Suprapubic skin (tissue), 4 donors: ENCODE data around the gene FIGN. TPM values are rescaled to one million over a fixed set of nuclear protein-coding genes. Genes with fewer than 3 reads are reported as not detected.

Source experiments
- DNase-seq, 2 donors: peaks; one replicate each; pipeline ENCODE4 v3.0.0-alpha.2; 2019; ENCODE audit warnings: low spot score in 2 of 2
- H3K27ac ChIP-seq: fragments of 200-600 bp; sonication (generic); one replicate; pipeline ENCODE4 v1.5.1; 2019
- H3K27me3 ChIP-seq: fragments of 200-600 bp; sonication (generic); one replicate; pipeline ENCODE4 v1.5.1; 2019
- H3K36me3 ChIP-seq: fragments of 200-600 bp; sonication (generic); one replicate; pipeline ENCODE4 v1.5.1; 2019
- H3K4me1 ChIP-seq: fragments of 200-600 bp; sonication (generic); one replicate; pipeline ENCODE4 v1.5.1; 2019
- H3K4me3 ChIP-seq: fragments of 200-600 bp; sonication (generic); one replicate; pipeline ENCODE4 v1.5.1; 2019; ENCODE audit warnings: mild to moderate bottlenecking
- H3K9me3 ChIP-seq: fragments of 200-600 bp; sonication (generic); one replicate; pipeline ENCODE4 v1.5.1; 2019
- CTCF ChIP-seq, 2 donors: fragments of 200-600 bp in 1 of 2; fragments of 450-650 bp in 1 of 2; sonication (generic) in 1 of 2; IDR thresholded peaks; one replicate each; pipeline ENCODE4 v1.5.1; 2016 to 2019; ENCODE audit warnings: antibody characterized with exemption in 2 of 2, mild to moderate bottlenecking in 1 of 2, moderate library complexity in 1 of 2
- EP300 ChIP-seq: sonication (generic); formaldehyde crosslinking; IDR thresholded peaks from one replicate; pipeline ENCODE4 v1.6.1; 2017; ENCODE audit warnings: antibody characterized with exemption
- POLR2A ChIP-seq, 2 donors: fragments of 450-650 bp; IDR thresholded peaks; one replicate each; pipeline ENCODE4 v1.6.1; 2017; ENCODE audit warnings: antibody characterized with exemption in 2 of 2, mild to moderate bottlenecking in 2 of 2, moderate library complexity in 2 of 2
- POLR2AphosphoS5 ChIP-seq, 3 donors: sonication (generic); formaldehyde crosslinking; IDR thresholded peaks; one replicate each; pipeline ENCODE4 v1.6.1; 2017; ENCODE audit warnings: antibody characterized with exemption in 3 of 3
- WGBS: methylation state at CpG from one replicate; pipeline ENCODE4 v1.1.5; 2018; 5-methylcytosine and 5-hydroxymethylcytosine counted together
- total RNA-seq, 4 donors: library from RNA; depleted of rRNA; stranded (reverse); fragments of >200 nt; gene quantifications; one replicate each; pipeline ENCODE4 v1.1.0, GENCODE V29; 2016

Gene FIGN
- total RNA-seq, 4 donors from 2014 or later: 1.6 to 2.2 (median 1.9) TPM

DNA sequence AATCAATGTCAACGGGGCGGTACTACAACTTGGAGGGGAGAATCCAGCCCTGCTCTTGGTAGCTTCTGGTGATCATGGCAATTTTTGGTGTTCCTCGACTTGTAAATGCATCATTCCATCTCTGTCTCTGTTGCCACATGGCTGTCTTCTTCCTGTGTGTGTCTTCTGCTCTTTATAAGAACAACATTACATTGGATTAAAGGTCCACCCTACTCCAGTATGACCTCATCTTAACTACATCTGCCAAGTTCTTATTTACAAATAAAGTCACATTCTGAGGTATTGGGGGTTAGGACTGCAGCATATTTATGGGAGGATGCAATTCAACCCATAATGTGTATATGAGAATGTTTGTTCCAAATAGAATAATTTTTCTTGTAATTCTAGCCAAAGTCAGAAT lies 28.8 kb upstream of the FIGN start:
- no peaks in the 10 kb centered on the region for H3K4me1 ChIP-seq
- 75% methylated on average over 3 of the region's 3 CpGs for WGBS
- DNase-seq: no peak
- no peaks in the 10 kb centered on the region for H3K9me3 ChIP-seq
- H3K27ac ChIP-seq: no peak overlapping the region
- no peaks in the 10 kb centered on the region for H3K27me3 ChIP-seq
- no peak for TF ChIP-seq CTCF (IDR thresholded peaks at IDR 0.05)
- TF ChIP-seq EP300: no peak
- TF ChIP-seq POLR2A (IDR thresholded peaks at IDR 0.05): no peak
- TF ChIP-seq POLR2AphosphoS5 (IDR thresholded peaks at IDR 0.05): no peak
- no peak overlapping the region for H3K4me3 ChIP-seq
- H3K36me3 ChIP-seq: no peaks in the 10 kb centered on the region

DNA sequence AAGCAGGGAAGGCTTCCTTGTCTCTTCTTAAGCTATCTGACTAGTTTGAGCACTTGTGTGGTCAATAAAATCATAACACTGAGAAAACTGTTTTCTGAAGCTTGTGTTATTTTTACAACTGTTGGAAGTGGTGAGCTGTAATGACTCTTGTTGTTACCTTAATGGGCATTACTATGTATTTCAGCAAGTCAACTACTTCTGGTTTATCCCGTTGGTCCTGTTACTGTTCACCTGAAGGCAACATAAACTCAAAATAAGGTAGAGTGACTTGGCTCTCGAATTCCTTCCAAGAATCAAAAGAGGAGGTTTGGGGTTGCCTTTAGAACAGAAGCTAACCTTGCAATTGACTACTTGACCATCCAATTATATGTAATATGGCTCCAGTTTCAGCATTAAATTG lies 23.2 kb upstream of the FIGN start:
- H3K4me3 ChIP-seq: no peak overlapping the region
- no peak overlapping the region for H3K27ac ChIP-seq
- no peaks in the 10 kb centered on the region for H3K27me3 ChIP-seq
- no peaks in the 10 kb centered on the region for H3K36me3 ChIP-seq
- TF ChIP-seq EP300: no peak
- TF ChIP-seq POLR2AphosphoS5 (IDR thresholded peaks at IDR 0.05): no peak
- TF ChIP-seq POLR2A (IDR thresholded peaks at IDR 0.05): no peak
- TF ChIP-seq CTCF (IDR thresholded peaks at IDR 0.05): no peak
- H3K9me3 ChIP-seq: no peaks in the 10 kb centered on the region
- DNase-seq: no peak
- WGBS: 51% methylated on average over 2 of the region's 2 CpGs
- no peaks in the 10 kb centered on the region for H3K4me1 ChIP-seq

DNA sequence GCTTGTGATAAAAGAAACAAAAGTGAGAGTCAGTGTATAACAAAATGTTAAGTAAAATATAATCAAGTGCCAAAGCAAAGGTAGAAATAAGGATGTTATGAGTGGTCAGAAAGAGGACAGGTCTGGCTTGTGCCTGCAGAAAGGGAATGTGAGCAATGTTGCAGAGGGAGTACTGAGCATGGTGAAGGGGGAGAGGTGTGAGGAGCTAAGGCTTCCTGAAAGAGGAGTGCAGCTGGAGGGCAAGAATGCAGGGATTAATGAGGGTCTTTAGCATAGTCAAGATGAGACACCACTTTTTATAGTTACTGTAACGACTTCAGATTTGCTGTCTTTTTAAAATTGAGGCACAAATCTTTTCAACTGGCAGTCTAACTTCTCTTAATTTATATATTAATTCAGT lies 22.0 kb upstream of the FIGN start:
- DNase-seq: no peak
- 21% methylated on average over 1 of the region's 1 CpG for WGBS
- no peaks in the 10 kb centered on the region for H3K9me3 ChIP-seq
- H3K4me1 ChIP-seq: no peaks in the 10 kb centered on the region
- no peaks in the 10 kb centered on the region for H3K36me3 ChIP-seq
- H3K27ac ChIP-seq: no peak overlapping the region
- no peaks in the 10 kb centered on the region for H3K27me3 ChIP-seq
- TF ChIP-seq CTCF (IDR thresholded peaks at IDR 0.05): no peak
- no peak for TF ChIP-seq EP300
- TF ChIP-seq POLR2A (IDR thresholded peaks at IDR 0.05): no peak
- no peak for TF ChIP-seq POLR2AphosphoS5 (IDR thresholded peaks at IDR 0.05)
- H3K4me3 ChIP-seq: no peak overlapping the region

- TF ChIP-seq POLR2AphosphoS5 (IDR thresholded peaks at IDR 0.05): no peak
- TF ChIP-seq CTCF (IDR thresholded peaks at IDR 0.05): no peak
- TF ChIP-seq EP300: no peak
- TF ChIP-seq POLR2A (IDR thresholded peaks at IDR 0.05): no peak
- no peak overlapping the region for H3K27ac ChIP-seq
- H3K27me3 ChIP-seq: no peaks in the 10 kb centered on the region
- no peak for DNase-seq
- H3K36me3 ChIP-seq: no peaks in the 10 kb centered on the region
- WGBS: 87% methylated on average over 4 of the region's 4 CpGs
- H3K4me3 ChIP-seq: no peak overlapping the region
- no peaks in the 10 kb centered on the region for H3K9me3 ChIP-seq
- H3K4me1 ChIP-seq: peaks cover 3% of the 10 kb centered on the region
These were observed 20.8 kb upstream of the FIGN start for GRCh38 chr2:163756588-163756987.

DNA sequence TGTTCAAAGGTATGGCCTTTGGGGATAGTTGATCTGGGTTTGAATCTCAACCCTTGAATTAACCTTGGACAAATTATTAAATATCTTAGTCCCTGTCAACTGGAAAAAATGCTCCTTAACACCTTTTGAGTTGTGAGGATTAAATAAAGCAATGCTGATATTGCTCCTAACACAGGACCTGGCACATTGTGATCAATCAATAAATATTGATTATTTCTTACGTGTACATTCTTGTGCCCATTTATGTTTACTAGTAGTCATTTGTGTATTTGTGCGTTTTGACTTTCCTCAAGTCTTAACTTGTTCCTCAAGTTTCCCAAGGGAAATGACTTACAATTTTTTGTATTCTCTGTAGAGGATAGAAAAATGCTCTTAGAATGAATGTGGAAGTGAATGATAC lies 19.6 kb upstream of the FIGN start:
- Histone ChIP-seq H3K4me1 (peaks cover 3% of the 10 kb centered on the region), H3K27me3 (no peaks in the 10 kb centered on the region), H3K27ac (no peak overlapping the region), H3K36me3 (no peaks in the 10 kb centered on the region), H3K9me3 (no peaks in the 10 kb centered on the region), H3K4me3 (no peak overlapping the region)
- DNase-seq: no peak
- WGBS: 70% methylated on average over 2 of the region's 2 CpGs
- TF ChIP-seq POLR2AphosphoS5 (IDR thresholded peaks at IDR 0.05) (no peak), EP300 (no peak), POLR2A (IDR thresholded peaks at IDR 0.05) (no peak)

DNA sequence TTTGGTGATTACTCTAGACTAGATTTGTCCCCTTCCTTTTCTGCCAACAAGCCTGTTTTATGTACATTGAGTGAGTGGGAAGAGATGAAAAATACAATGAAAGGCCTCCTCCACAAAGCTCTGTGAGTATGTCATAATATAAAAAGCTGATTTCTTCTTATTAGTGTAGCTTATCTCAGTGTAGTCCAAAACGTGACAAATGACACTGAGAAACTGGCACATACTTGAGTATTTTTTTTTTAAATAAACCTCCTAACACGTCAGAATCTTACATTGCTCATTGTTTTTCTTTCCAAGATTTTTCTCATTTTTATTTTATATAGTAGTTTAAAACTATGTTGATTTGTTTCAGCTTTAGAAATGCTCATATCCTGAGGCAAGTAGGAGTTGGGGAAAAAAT lies 17.9 kb upstream of the FIGN start:
- H3K4me1 ChIP-seq: peaks cover 3% of the 10 kb centered on the region
- H3K9me3 ChIP-seq: no peaks in the 10 kb centered on the region
- no peak for DNase-seq
- H3K27ac ChIP-seq: no peak overlapping the region
- H3K36me3 ChIP-seq: no peaks in the 10 kb centered on the region
- H3K27me3 ChIP-seq: no peaks in the 10 kb centered on the region
- WGBS: 37% methylated on average over 2 of the region's 2 CpGs
- no peak overlapping the region for H3K4me3 ChIP-seq
- no peak for TF ChIP-seq CTCF (IDR thresholded peaks at IDR 0.05)
- TF ChIP-seq POLR2AphosphoS5 (IDR thresholded peaks at IDR 0.05): no peak
- TF ChIP-seq EP300: no peak
- TF ChIP-seq POLR2A (IDR thresholded peaks at IDR 0.05): no peak
